B cell (primary cell): ENCODE measurements around the gene SP100. TPM values are rescaled to one million over a fixed set of nuclear protein-coding genes. Genes with fewer than 3 reads are reported as not detected.

Source experiments
- ATAC-seq: fragments of 200-7000 bp; cut with Tn5 transposase; one replicate; pipeline ENCODE4 v1.10.0; 2021; ENCODE audit warnings: low read depth, mild to moderate bottlenecking, moderate number of reproducible peaks, moderate library complexity
- CTCF ChIA-PET: fragments of 350-600 bp; sonication (Branson Sonifier 250); formaldehyde crosslinking; loops from one replicate; lab custom pipeline; 2021; ENCODE audit warnings: antibody characterized with exemption, inconsistent platforms; lab: Charles Lee
- POLR2A ChIA-PET: fragments of 350-600 bp; sonication (Branson Sonifier 250); formaldehyde crosslinking; loops from one replicate; lab custom pipeline; 2021; ENCODE audit warnings: antibody characterized with exemption; lab: Charles Lee
- DNase-seq: peaks from one replicate; pipeline ENCODE4 v3.0.0; 2013
- H2AFZ ChIP-seq: 2 replicates; pipeline ENCODE4 v1.6.1; 2012; ENCODE audit warnings: mild to moderate bottlenecking, low read depth, low read length; ENCODE audit not compliant: insufficient read depth, poor library complexity, severe bottlenecking
- H3K27ac ChIP-seq, 2 donors: 1 replicate in 1 of 2; 2 replicates in 1 of 2; pipeline ENCODE4 v1.5.1; 2012 to 2013; ENCODE audit warnings: low read length in 2 of 2, mild to moderate bottlenecking in 2 of 2, moderate library complexity in 1 of 2
- H3K27me3 ChIP-seq, 4 experiments: fragments of 200-600 bp in 1 of 4; sonication (generic) in 1 of 4; replicated peaks in 1 of 4; 1 replicate in 2 of 4; 2 replicates in 2 of 4; pipeline versions ENCODE4 v1.6.1 to v1.7.0; 2013 to 2016; ENCODE audit warnings: low read length in 3 of 4, mild to moderate bottlenecking in 2 of 4, mixed read lengths in 1 of 4, moderate library complexity in 1 of 4; ENCODE audit not compliant: insufficient read depth in 4 of 4, control insufficient read depth in 3 of 4; ENCODE audit errors: control extremely low read depth in 1 of 4
- H3K36me3 ChIP-seq, 2 experiments: replicated peaks in 1 of 2; 1 replicate in 1 of 2; 2 replicates in 1 of 2; pipeline versions ENCODE4 v1.6.1 to v1.7.1; 2013; ENCODE audit warnings: low read length in 1 of 2; ENCODE audit not compliant: insufficient read depth in 2 of 2, control insufficient read depth in 1 of 2; ENCODE audit errors: control extremely low read depth in 1 of 2, extremely low read depth in 1 of 2
- H3K4me1 ChIP-seq, 2 donors: fragments of 200-600 bp in 1 of 2; sonication (generic) in 1 of 2; 1 replicate in 1 of 2; 2 replicates in 1 of 2; pipeline versions ENCODE4 v1.5.1 to v1.6.1; 2013 to 2017; ENCODE audit warnings: low read length in 2 of 2; ENCODE audit not compliant: control insufficient read depth in 2 of 2, insufficient read depth in 2 of 2
- H3K4me2 ChIP-seq: replicated peaks from 2 replicates; pipeline ENCODE3; 2012; ENCODE audit warnings: mild to moderate bottlenecking, low read depth, low read length; ENCODE audit not compliant: poor library complexity, severe bottlenecking
- H3K4me3 ChIP-seq, 5 experiments: fragments of 200-600 bp in 1 of 5; sonication (generic) in 1 of 5; 1 replicate in 3 of 5; 2 replicates in 2 of 5; pipeline versions ENCODE4 v1.5.1 to v1.7.0; 2011 to 2016; ENCODE audit warnings: low read length in 4 of 5, mild to moderate bottlenecking in 4 of 5, low read depth in 2 of 5, control low read depth in 1 of 5, moderate library complexity in 1 of 5; ENCODE audit not compliant: insufficient read depth in 1 of 5; ENCODE audit errors: control extremely low read depth in 1 of 5, extremely low read depth in 1 of 5
- H3K79me2 ChIP-seq: fragments of 200-600 bp; sonication (generic); one replicate; pipeline ENCODE4 v1.6.0; 2016; ENCODE audit warnings: low read length; ENCODE audit not compliant: control insufficient read depth, insufficient read depth
- H3K9ac ChIP-seq: fragments of 200-600 bp; sonication (generic); 2 replicates; pipeline ENCODE4 v1.6.1; 2017; ENCODE audit warnings: mild to moderate bottlenecking, low read length, moderate library complexity
- H3K9me3 ChIP-seq, 3 donors: one replicate each; pipeline versions ENCODE4 v1.6.1 to v1.7.1; 2013; ENCODE audit warnings: low read length in 2 of 3; ENCODE audit not compliant: control insufficient read depth in 2 of 3, insufficient read depth in 1 of 3; ENCODE audit errors: control extremely low read depth in 1 of 3
- H4K20me1 ChIP-seq: 2 replicates; pipeline ENCODE4 v1.6.0; 2012; ENCODE audit warnings: mild to moderate bottlenecking, low read length; ENCODE audit not compliant: insufficient read depth, control insufficient read depth, poor library complexity, severe bottlenecking
- H3K27ac Mint-ChIP-seq: one replicate; pipeline ENCODE4 v1.8.0; 2021; ENCODE audit warnings: mixed read lengths
- H3K27me3 Mint-ChIP-seq: one replicate; pipeline ENCODE4 v1.8.0; 2021; ENCODE audit warnings: mixed read lengths
- H3K4me1 Mint-ChIP-seq: one replicate; pipeline ENCODE4 v1.8.0; 2021; ENCODE audit warnings: mixed read lengths
- H3K4me3 Mint-ChIP-seq: one replicate; pipeline ENCODE4 v1.8.0; 2021; ENCODE audit warnings: mixed read lengths
- H3K9me3 Mint-ChIP-seq: one replicate; pipeline ENCODE4 v1.8.0; 2022; ENCODE audit warnings: mixed read lengths; ENCODE audit not compliant: insufficient read depth
- CTCF ChIP-seq: fragments of 200-600 bp; IDR thresholded peaks from one replicate; pipeline ENCODE4 v1.8.0; 2022; ENCODE audit warnings: antibody characterized with exemption, mild to moderate bottlenecking
- EZH2 ChIP-seq: IDR thresholded peaks from 2 replicates; pipeline ENCODE4 v1.6.1; 2012; ENCODE audit warnings: borderline replicate concordance, low read depth, mild to moderate bottlenecking, moderate library complexity, low read length; ENCODE audit not compliant: insufficient read depth, poor library complexity, severe bottlenecking
- WGBS: methylation state at CpG from one replicate; pipeline ENCODE4 v1.1.5; 2013; ENCODE audit warnings: missing lambda C conversion rate; ENCODE audit not compliant: insufficient coverage; 5-methylcytosine and 5-hydroxymethylcytosine counted together
- intact Hi-C: fragments of 100-400 bp; cut with micrococcal nuclease; formaldehyde crosslinking; loops from one replicate; pipeline ENCODE4 v1.10.0; 2022
- polyA plus RNA-seq: library from polyadenylated mRNA; depleted of rRNA; stranded (reverse); fragments of >200 nt; gene quantifications from 2 replicates; pipeline ENCODE4 v1.2.3, GENCODE V29; 2012
- total RNA-seq, 2 donors: library from RNA; stranded (reverse); fragments of 120-200 nt in 1 of 2; gene quantifications; 1 replicate in 1 of 2; 2 replicates in 1 of 2; pipeline versions ENCODE4 v1.2.3 to v1.2.4, GENCODE V29; 2013 to 2022

Gene SP100
- total and polyA plus RNA-seq, 2 donors (not counting 1 experiment from before 2014, with no cell fraction given): 209 to 554 TPM

DNA sequence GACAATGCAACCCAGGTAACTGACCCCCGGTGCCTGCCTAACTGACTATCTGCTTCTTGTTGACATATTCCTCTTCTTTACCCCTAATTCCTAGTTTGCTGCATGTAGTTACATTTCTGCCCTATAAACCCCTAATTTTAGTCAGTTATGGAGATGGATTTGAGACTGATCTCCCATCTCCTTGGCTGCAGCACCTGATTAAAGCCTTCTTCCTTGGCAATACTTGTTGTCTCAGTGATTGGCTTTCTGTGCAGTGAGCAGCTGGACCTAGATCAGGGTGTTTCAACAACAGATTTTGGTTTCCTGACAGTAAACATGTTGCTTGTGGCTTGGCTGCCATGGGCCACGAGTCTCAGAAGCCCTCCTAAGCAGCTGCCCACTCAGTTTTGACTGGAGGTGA is 105.4 kb downstream of the SP100 start:
- CTCF ChIA-PET: no interaction called here
- H3K27me3 ChIP-seq: no peaks in the 10 kb centered on the region
- DNase-seq: no peak
- Mint-ChIP-seq H3K27me3 (no peaks in the 10 kb centered on the region), H3K4me3 (no peak overlapping the region), H3K27ac (no peak overlapping the region), H3K9me3 (no peaks in the 10 kb centered on the region), H3K4me1 (peaks cover 20% of the 10 kb centered on the region)
- no peaks in the 10 kb centered on the region for H4K20me1 ChIP-seq
- no peak overlapping the region for H3K27ac ChIP-seq
- POLR2A ChIA-PET: no interaction called here
- peaks cover 8 to 15% of the 10 kb centered on the region in 2 donors for H3K4me1 ChIP-seq
- no peak overlapping the region for H3K9ac ChIP-seq
- H3K36me3 ChIP-seq: peaks cover 17 to 32% of the 10 kb centered on the region in 2 experiments
- no peaks in the 10 kb centered on the region for H3K79me2 ChIP-seq
- WGBS: 100% methylated on average over 2 of the region's 2 CpGs
- intact Hi-C loops: no loop called here
- no peak for TF ChIP-seq CTCF
- TF ChIP-seq EZH2: no peak
- no peak for ATAC-seq
- H3K4me2 ChIP-seq: no peak overlapping the region
- H3K9me3 ChIP-seq: peaks cover 12 to 29% (median 25%) of the 10 kb centered on the region in 3 donors
- H3K4me3 ChIP-seq: no peak overlapping the region
- no peak overlapping the region for H2AFZ ChIP-seq

DNA sequence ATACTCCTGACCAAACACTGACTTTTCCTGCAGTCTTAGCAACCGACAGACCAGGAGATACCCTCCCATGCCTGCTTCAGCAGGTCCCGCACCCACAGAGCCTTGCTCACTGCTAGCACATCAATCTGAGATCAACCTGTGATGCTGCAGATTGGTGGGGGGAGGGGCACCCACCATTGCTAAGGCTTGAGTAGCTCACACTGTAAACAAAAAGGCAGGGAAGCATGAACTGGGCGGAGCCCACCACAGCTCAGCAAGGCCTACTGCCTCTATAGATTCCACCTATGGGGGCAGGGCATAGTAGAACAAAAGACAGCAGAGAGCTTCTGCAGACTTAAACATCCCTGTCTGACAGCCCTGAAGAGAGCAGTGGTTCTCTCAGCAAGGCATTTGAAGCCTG is 109.7 kb downstream of the SP100 start:
- ChIA-PET POLR2A (interaction anchor here (0.5 to 1.1 kb wide), 3 partner anchors 77 to 460 kb away, joined by 3 to 5 read pairs (median 4); no protein-coding TSS in a partner anchor), CTCF (no interaction called here)
- no peaks in the 10 kb centered on the region for H4K20me1 ChIP-seq
- peak; percentile 15 for DNase-seq
- Mint-ChIP-seq H3K27me3 (no peaks in the 10 kb centered on the region), H3K4me3 (peak overlapping the region; percentile 23), H3K4me1 (peaks cover 27% of the 10 kb centered on the region), H3K27ac (peak overlapping the region; percentile 41), H3K9me3 (peaks cover 10% of the 10 kb centered on the region)
- H3K79me2 ChIP-seq: no peaks in the 10 kb centered on the region
- peak overlapping the region; percentile 36 for H3K4me2 ChIP-seq
- H3K27me3 ChIP-seq: no peaks in the 10 kb centered on the region
- H3K4me1 ChIP-seq: peaks cover 8 to 15% of the 10 kb centered on the region in 2 donors
- intact Hi-C loops: no loop called here
- no peak overlapping the region for H3K4me3 ChIP-seq
- no peak overlapping the region for H3K9ac ChIP-seq
- no peak overlapping the region for H2AFZ ChIP-seq
- 92% methylated on average over 2 of the region's 3 CpGs for WGBS
- ATAC-seq: peak; percentile 72
- H3K27ac ChIP-seq: no peak overlapping the region
- no peak for TF ChIP-seq EZH2
- no peak for TF ChIP-seq CTCF
- peaks cover 10 to 21% of the 10 kb centered on the region in 2 experiments for H3K36me3 ChIP-seq
- peaks cover 7 to 29% (median 25%) of the 10 kb centered on the region in 3 donors for H3K9me3 ChIP-seq
